ENCODE results near the gene EYS.

- TF ChIP-seq POLR2A (IDR thresholded peaks at IDR 0.05; ENCODE audit: borderline replicate concordance, extremely low read depth, insufficient read depth, insufficient read length) (no peak), FOSL1 (IDR thresholded peaks at IDR 0.05; ENCODE audit: low read depth) (no peak), RAD21 (IDR thresholded peaks at IDR 0.05; ENCODE audit: low read depth) (no peak), JUND (IDR thresholded peaks at IDR 0.05) (no peak), EZH2 (IDR thresholded peaks at IDR 0.05) (no peak), EZH2phosphoT487 (IDR thresholded peaks at IDR 0.05; ENCODE audit: borderline replicate concordance) (no peak), CTCF (IDR thresholded peaks at IDR 0.05 in 2 of 3, conservative IDR thresholded peaks at IDR 0.05 in 1 of 3; ENCODE audit: borderline replicate concordance in 1 of 3, insufficient read depth in 1 of 3, low read depth in 2 of 3, low read length in 2 of 3) (no peak)
Measured at GRCh38 chr6:64973142-64973541, 733.9 kb downstream of the EYS start.
